ENCODE measurements around the gene KCNK6. TPM values are rescaled to one million over a fixed set of nuclear protein-coding genes. Genes with fewer than 3 reads are reported as not detected.
"Not testable (repeated sequence)": the region's sequence is repeated elsewhere in the genome, so short reads cannot be mapped to it uniquely, and the experiment has no call there.

The KCNK6 gene
- total RNA-seq, 2 donors from 2014 or later: 6.5 to 10.8 TPM

DNA sequence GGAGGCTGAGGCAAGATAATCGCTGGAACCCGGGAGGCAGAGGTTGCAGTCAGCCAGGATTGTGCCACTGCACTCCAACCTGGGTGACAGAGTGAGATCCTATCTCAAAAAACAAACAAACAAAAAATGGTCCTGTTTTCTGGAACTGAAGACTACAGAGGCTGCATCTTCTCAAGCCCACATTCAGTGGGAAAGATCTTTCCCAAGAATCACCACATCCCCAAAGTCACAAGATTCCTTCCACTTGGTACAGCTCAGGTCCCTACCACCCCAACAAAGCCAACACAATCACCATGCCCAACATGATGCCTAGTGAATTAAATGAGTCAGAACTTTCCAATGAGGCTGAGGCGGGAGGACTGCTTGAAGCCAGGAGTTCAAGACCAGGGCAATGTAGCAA is 31.2 kb downstream of the KCNK6 start:
- peaks cover 2% of the 10 kb centered on the region for H3K36me3 Mint-ChIP-seq (ENCODE audit: low read depth)
- no peaks in the 10 kb centered on the region for H3K9me3 ChIP-seq (ENCODE audit: control insufficient read depth, low read length, poor library complexity, severe bottlenecking)
- peaks cover 3% of the 10 kb centered on the region for H3K4me1 Mint-ChIP-seq
- DNase-seq: no peak
- H3K27ac Mint-ChIP-seq: no peak overlapping the region
- no peak for ATAC-seq
- peaks cover 5% of the 10 kb centered on the region for H3K27me3 Mint-ChIP-seq
- H3K4me3 Mint-ChIP-seq: no peak overlapping the region

DNA sequence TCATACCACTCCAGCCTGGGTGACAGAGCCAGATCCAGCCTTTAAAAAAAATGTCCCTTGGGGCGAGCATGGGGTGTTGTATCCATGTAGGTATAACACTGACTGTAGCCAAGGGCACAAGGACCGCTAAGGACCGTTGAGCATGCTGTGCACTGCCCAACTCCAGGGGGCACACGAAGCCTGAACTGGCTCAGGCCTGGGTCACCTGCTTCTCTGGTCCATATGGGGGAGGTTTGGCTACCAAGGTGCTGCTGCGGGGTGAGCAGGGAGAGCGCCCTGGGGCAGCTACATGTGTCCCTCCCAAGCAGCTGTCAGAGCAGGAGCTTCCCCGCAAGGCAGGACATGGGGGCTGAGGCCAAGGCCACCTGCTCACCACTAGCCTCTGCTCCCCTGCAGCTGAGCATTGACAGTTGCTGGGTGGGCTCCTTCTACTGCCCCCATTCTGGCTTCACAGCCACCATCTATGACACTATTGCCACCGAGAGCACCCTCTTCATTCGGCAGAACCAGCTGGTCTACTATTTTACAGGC is 32.3 kb downstream of the KCNK6 start:
- H3K9me3 ChIP-seq (ENCODE audit: control insufficient read depth, low read length, poor library complexity, severe bottlenecking): no peaks in the 10 kb centered on the region
- no peak overlapping the region for H3K27ac Mint-ChIP-seq
- DNase-seq (no peak), ATAC-seq (no peak)
- H3K4me1 Mint-ChIP-seq: peaks cover 6% of the 10 kb centered on the region
- H3K27me3 Mint-ChIP-seq: peaks cover 5% of the 10 kb centered on the region
- no peak overlapping the region for H3K4me3 Mint-ChIP-seq
- H3K36me3 Mint-ChIP-seq (ENCODE audit: low read depth): peaks cover 2% of the 10 kb centered on the region

DNA sequence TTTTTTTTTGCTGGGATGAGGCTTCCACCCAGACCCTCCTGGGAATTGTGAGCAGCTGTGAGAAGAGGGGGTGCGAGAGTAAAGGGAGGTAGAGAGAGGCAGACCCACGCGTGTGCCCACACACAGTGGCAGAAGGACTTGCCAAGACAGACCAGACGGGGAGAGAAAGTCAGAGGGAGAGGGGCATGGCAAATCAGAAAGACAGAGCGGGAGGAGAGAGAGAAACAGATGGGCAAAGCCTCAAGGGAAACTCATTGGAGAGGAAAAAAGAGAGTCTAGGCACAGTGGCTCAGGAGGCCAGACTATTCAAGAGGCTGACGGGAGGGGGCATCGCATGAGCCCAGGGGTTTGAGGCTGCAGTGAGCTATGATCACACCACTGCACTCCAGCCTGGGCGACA is 33.0 kb downstream of the KCNK6 start:
- DNase-seq: no peak
- H3K9me3 ChIP-seq (ENCODE audit: control insufficient read depth, low read length, poor library complexity, severe bottlenecking): no peaks in the 10 kb centered on the region
- Mint-ChIP-seq H3K4me1 (peaks cover 6% of the 10 kb centered on the region), H3K27ac (no peak overlapping the region), H3K4me3 (no peak overlapping the region), H3K27me3 (peaks cover 5% of the 10 kb centered on the region), H3K36me3 (ENCODE audit: low read depth) (peaks cover 2% of the 10 kb centered on the region)
- ATAC-seq: no peak

DNA sequence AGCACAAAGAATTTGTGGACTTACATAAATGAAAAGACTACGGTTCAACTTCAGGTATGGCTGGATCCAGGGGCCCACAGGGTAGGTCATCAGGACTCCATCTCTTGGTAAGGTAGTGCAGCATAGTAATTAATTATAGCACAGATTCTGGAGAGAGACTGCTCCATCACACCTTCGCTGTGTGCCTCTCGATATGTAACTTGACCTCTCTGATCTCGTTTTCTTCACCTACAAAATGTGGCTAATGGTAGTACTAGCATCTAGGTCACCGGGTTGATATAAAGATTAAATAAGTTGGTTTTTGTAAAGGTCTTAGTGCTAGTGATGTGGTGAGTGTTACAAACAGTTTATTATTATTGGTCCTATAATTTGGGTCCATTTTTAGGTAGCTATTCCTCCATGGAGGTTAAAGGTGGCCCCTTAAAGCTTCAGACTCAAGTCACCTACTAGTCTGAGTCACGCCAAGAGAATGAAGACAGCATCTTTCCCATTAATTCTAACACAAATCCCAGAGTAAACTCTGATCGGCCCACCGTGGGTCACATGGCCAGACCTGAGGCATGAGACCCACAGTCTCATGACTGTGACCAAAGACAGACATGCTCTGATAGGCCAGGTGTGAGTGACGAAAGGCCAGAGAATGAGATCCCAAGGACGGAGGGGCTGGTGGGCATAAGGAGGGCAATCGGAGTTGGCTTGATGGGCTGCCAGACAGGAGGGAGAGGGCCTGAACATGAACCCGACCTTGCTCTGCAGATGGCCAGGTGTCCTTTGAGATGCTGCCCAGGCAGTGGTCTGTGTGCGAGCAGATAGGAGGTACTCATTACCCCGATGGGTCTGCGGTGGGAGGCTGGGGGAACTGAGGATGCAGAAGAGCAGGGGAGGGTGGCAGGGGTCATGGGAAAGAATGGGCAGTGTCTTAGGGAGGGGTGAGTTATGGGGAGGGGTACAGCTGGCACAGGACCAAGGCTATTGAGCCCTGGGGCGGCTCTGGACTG is 36.4 kb downstream of the KCNK6 start:
- no peak for ATAC-seq
- Mint-ChIP-seq H3K4me3 (no peak overlapping the region), H3K36me3 (ENCODE audit: low read depth) (peaks cover 2% of the 10 kb centered on the region), H3K4me1 (peaks cover 8% of the 10 kb centered on the region), H3K27me3 (peaks cover 5% of the 10 kb centered on the region), H3K27ac (peak overlapping the region; percentile 32)
- no peaks in the 10 kb centered on the region for H3K9me3 ChIP-seq (ENCODE audit: control insufficient read depth, low read length, poor library complexity, severe bottlenecking)
- no peak for DNase-seq

DNA sequence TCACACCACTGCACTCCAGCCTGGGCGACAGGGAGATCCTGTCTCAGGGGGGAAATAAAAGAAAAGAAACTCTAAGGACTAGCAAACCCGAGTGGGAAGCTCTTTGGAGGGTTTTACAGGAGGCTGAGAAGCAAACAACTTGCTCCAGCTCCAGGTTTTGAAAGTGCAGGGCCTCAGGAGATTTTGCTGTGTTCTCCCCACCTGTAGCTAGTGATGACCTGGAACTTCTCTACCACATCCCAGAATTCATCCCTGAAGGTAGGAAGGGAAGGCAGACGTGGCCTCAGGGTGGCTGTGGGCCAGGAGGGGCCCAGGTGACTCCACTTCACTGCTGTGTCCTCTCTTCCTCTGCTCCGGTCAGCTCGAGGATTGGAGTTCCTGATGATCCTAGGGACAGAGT is 38.4 kb downstream of the KCNK6 start:
- no peaks in the 10 kb centered on the region for H3K36me3 Mint-ChIP-seq (ENCODE audit: low read depth)
- no peak overlapping the region for H3K27ac Mint-ChIP-seq
- DNase-seq (no peak), ATAC-seq (no peak)
- H3K4me3 Mint-ChIP-seq: no peak overlapping the region
- peaks cover 12% of the 10 kb centered on the region for H3K4me1 Mint-ChIP-seq
- H3K9me3 ChIP-seq (ENCODE audit: control insufficient read depth, low read length, poor library complexity, severe bottlenecking): no peaks in the 10 kb centered on the region
- peaks cover 5% of the 10 kb centered on the region for H3K27me3 Mint-ChIP-seq

DNA sequence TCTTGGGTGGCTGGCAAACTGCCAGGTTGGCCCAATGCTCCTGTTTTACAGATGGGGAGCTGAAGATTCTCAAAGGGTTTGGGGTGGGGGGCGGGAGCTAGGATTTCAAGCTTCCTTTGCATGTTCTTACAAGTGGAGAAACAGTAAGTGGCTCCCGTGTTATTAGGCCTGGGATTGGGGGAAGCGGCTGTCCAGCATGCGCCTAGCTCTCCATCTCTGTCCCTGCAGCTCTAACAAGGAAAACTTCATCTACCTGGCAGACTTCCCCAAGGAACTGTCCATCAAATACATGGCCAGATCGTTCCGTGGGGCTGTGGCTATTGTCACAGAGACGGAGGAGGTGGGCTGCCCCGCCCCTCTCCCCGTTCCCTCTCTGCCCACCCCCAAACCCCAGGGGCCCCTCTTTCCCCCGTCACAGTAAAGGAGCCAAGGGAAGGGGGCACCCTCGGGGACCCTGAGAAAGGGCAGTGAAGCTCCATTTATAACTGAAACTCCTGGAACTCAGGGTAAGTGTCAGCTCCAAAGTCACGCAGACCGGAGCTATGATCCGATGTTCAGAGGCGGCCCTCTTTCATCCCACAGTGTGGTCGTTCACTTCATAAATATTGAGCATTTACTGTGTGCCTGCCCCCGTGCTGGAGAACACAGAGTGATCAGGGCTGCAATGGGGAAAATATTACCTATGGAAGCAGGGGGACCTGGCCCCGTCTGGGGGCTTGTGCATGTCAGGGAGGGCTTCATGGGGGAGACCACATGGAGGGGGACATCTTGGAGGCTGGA is 39.8 kb downstream of the KCNK6 start:
- ATAC-seq: no peak
- Mint-ChIP-seq H3K27ac (no peak overlapping the region), H3K27me3 (peaks cover 2% of the 10 kb centered on the region), H3K4me3 (peak overlapping the region; percentile 51), H3K4me1 (peaks cover 12% of the 10 kb centered on the region), H3K36me3 (ENCODE audit: low read depth) (no peaks in the 10 kb centered on the region)
- no peaks in the 10 kb centered on the region for H3K9me3 ChIP-seq (ENCODE audit: control insufficient read depth, low read length, poor library complexity, severe bottlenecking)
- no peak for DNase-seq

DNA sequence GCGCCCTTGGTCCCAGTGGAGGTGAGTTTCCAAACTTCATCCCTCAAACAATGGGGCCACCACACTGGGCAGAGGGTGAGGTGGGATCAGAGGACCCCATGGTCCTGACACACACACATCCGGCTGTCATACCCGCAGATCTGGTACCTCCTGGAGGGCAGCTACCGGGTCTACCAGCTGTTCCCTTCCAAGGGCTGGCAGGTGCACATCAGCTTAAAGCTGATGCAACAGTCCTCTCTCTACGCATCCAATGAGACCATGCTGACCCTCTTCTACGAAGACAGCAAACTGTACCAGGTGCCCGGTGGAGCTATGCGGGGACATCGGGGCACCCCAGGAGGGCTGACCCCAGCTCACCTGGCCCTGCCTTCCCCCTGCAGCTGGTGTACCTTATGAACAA is 40.7 kb downstream of the KCNK6 start:
- ATAC-seq: no peak
- Mint-ChIP-seq H3K27me3 (no peaks in the 10 kb centered on the region), H3K4me1 (peaks cover 12% of the 10 kb centered on the region), H3K36me3 (ENCODE audit: low read depth) (no peaks in the 10 kb centered on the region), H3K4me3 (peak overlapping the region; percentile 87), H3K27ac (peak overlapping the region; percentile 34)
- no peak for DNase-seq
- H3K9me3 ChIP-seq (ENCODE audit: control insufficient read depth, low read length, poor library complexity, severe bottlenecking): no peaks in the 10 kb centered on the region

DNA sequence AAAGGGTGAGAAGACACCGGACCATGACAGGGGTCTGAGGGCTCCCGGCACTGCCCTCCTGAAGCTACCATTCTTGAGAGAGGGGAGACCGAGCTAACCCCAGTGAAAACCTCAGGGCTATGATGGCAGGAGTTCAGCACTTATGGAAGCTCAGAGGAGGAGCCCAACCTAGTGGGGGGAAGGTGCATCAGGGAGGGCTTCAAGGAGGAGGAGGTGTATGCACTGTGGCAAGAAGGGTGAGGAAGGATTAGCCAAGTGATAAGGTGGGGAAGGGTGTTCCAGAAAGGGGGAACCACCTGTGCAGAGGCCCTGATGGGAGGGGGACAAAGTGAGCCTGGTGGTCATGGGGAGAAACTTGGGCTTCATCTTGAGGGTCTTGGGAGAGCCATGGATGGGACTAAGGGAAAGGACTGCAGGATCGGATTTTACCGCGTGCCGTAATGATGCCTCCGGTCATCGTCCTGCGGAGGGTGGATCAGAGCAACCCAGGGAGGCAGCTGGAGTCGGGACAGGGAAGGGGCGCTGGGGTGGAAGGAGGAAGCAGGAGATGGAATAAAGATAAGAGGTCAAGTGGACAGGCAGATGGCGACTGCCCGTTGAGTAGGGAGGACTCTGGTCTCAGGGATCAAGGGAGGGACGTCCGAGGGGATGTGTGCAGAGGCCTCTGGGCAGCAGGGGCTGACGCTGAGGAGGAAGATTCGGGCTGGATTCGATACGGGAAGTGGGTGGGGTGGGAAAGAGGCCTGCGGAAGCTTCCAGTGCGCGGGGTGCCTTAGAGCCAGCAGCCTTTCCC is 41.4 kb downstream of the KCNK6 start:
- Mint-ChIP-seq H3K27me3 (no peaks in the 10 kb centered on the region), H3K36me3 (ENCODE audit: low read depth) (no peaks in the 10 kb centered on the region), H3K27ac (peak overlapping the region; percentile 34), H3K4me1 (peaks cover 11% of the 10 kb centered on the region), H3K4me3 (peak overlapping the region; percentile 87)
- DNase-seq (no peak), ATAC-seq (no peak)
- no peaks in the 10 kb centered on the region for H3K9me3 ChIP-seq (ENCODE audit: control insufficient read depth, low read length, poor library complexity, severe bottlenecking)

DNA sequence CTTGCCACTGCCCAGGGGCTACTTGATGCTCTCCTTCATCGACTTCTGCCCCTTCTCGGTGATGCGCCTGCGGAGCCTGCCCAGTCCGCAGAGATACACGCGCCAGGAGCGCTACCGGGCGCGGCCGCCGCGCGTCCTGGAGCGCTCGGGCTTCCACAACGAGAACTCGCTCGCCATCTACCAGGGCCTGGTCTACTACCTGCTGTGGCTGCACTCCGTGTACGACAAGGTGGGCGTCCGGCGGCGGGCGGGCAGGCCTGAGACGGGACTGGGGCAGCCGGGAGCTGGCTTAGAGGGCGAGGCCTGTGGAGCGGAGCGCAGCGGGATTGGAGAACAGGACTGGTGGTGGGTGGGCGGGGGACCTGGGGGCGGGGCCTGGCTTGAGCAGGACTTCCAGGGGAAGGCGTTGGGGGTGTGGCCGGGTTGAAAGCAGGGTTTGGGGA is 42.0 kb downstream of the KCNK6 start:
- DNase-seq (peak; percentile 20 to 58 (median 58)), ATAC-seq (peak; percentile 81)
- Mint-ChIP-seq H3K27me3 (no peaks in the 10 kb centered on the region), H3K4me1 (peaks cover 8% of the 10 kb centered on the region), H3K4me3 (peak overlapping the region; percentile 87), H3K27ac (no peak overlapping the region), H3K36me3 (ENCODE audit: low read depth) (no peaks in the 10 kb centered on the region)
- no peaks in the 10 kb centered on the region for H3K9me3 ChIP-seq (ENCODE audit: control insufficient read depth, low read length, poor library complexity, severe bottlenecking)

DNA sequence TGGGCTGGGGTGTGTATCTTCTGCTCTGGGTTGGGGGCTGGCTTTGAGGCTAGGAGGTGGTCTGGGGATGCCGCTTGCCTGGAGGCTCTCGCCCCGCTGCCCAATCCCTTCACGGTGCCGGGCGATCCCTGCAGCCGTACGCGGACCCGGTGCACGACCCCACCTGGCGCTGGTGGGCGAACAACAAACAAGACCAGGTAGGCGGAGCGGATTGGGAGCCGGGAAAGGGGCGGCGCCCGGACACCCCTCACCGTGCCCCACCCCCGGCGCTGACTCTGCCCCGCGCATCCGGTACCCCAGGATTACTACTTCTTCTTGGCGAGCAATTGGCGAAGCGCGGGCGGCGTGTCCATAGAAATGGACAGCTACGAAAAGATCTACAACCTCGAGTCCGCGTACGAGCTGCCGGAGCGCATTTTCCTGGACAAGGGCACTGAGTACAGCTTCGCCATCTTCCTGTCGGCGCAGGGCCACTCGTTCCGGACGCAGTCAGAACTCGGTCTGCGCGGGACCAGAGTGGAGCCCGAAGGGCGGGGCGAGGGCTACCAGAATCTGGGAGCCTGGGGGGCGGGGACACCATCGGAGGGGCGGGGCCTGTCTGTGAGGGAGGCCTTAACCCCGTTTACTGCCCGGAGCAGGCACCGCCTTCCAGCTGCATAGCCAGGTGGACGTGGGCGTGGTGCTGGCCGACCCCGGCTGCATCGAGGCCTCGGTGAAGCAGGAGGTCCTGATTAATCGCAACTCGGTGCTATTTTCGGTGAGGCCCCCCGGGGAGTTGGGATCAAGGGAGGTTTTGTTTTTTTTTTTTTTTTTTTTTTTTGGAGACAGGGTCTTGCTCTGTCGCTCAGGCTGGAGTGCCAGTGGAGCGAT is 42.7 kb downstream of the KCNK6 start:
- ATAC-seq (peak; percentile 61), DNase-seq (peak; percentile 29 to 60 (median 59))
- H3K9me3 ChIP-seq (ENCODE audit: control insufficient read depth, low read length, poor library complexity, severe bottlenecking): no peaks in the 10 kb centered on the region
- Mint-ChIP-seq H3K4me1 (peaks cover 6% of the 10 kb centered on the region), H3K27ac (no peak overlapping the region), H3K36me3 (ENCODE audit: low read depth) (no peaks in the 10 kb centered on the region), H3K4me3 (peak overlapping the region; percentile 87), H3K27me3 (no peaks in the 10 kb centered on the region)

DNA sequence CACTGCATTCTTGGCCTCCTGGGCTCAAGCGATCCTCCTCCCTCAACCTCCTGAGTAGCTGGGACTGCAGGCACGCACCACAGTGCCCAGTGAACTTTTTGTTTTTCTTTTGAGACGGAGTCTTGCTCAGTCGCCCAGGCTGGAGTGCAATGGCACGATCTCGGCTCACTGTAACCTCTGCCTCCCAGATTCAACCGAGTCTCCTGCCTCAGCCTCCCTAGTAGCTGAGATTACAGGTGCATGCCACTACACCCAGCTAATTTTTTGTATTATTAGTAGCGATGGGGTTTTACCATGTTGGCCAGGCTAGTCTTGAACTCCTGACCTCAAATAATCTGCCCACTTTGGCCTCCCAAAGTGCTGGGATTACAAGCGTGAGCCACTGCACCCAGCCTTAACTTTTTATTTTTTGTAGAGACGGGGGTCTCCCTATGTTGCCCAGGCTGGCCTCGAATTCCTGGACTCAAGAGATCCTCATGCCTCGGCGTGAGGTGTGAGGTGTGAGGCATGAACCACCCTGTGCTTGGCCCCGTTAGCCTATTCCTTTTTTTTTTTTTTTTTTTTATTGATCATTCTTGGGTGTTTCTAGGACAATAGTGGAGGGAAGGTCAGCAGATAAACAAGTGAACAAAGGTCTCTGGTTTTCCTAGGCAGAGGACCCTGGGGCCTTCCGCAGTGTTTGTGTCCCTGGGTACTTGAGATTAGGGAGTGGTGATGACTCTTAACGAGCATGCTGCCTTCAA is 43.5 kb downstream of the KCNK6 start:
- not testable (repeated sequence) for DNase-seq; H3K27ac Mint-ChIP-seq; H3K9me3 ChIP-seq (ENCODE audit: control insufficient read depth, low read length, poor library complexity, severe bottlenecking); H3K4me1 Mint-ChIP-seq; H3K27me3 Mint-ChIP-seq; ATAC-seq; H3K36me3 Mint-ChIP-seq (ENCODE audit: low read depth)
- H3K4me3 Mint-ChIP-seq: peak overlapping the region; percentile 87

Measured in T-helper 17 cell (primary cell).